Stimulated activated CD4-positive, alpha-beta T cell treated with anti-CD3 and anti-CD28 coated beads, Interleukin-4, amount 100 ng/mL, for 4 hours (primary cell): ENCODE measurements around the gene REPIN1.

Experiments
- DNase-seq, 2 experiments: peaks; one replicate each; pipeline ENCODE4 v3.0.0-alpha.2; 2020

REPIN1 gene

GRCh38 chr7:150337659-150338081 is 31.0 kb upstream of the REPIN1 start:
- DNase-seq, result no peak

GRCh38 chr7:150338166-150338829 is 30.3 kb upstream of the REPIN1 start:
- DNase-seq, result no peak

GRCh38 chr7:150339409-150339809 is 29.2 kb upstream of the REPIN1 start:
- DNase-seq, result no peak

GRCh38 chr7:150340024-150340749 is 28.4 kb upstream of the REPIN1 start:
- no peak for DNase-seq

- no peak for DNase-seq
Observed at GRCh38 chr7:150340875-150341262, 27.8 kb upstream of the REPIN1 start.

- DNase-seq, result no peak
Observed at GRCh38 chr7:150341263-150342120, 27.1 kb upstream of the REPIN1 start, which contains the start of gene RARRES2. RARRES2 (minus strand) TSS chr7:150341629; CDS start chr7:150340609, 1,020 bp downstream.

GRCh38 chr7:150342121-150342408 is 26.6 kb upstream of the REPIN1 start:
- DNase-seq, result no peak

GRCh38 chr7:150343225-150343624 is 25.4 kb upstream of the REPIN1 start:
- no peak for DNase-seq

GRCh38 chr7:150344299-150344698 is 24.3 kb upstream of the REPIN1 start:
- no peak for DNase-seq

GRCh38 chr7:150345012-150345411 is 23.6 kb upstream of the REPIN1 start:
- DNase-seq, result no peak

- no peak for DNase-seq
Observed at GRCh38 chr7:150346922-150347321, 21.7 kb upstream of the REPIN1 start.

- DNase-seq, result no peak
Observed at GRCh38 chr7:150351587-150352194, 16.9 kb upstream of the REPIN1 start.

GRCh38 chr7:150355666-150356059 is 13.0 kb upstream of the REPIN1 start:
- DNase-seq, result no peak

GRCh38 chr7:150356265-150356897 is 12.2 kb upstream of the REPIN1 start:
- no peak for DNase-seq

GRCh38 chr7:150357270-150357669 is 11.4 kb upstream of the REPIN1 start:
- DNase-seq, result peak; percentile 49 to 73

- no peak for DNase-seq
Observed at GRCh38 chr7:150357771-150358427, 10.7 kb upstream of the REPIN1 start.

GRCh38 chr7:150358433-150358832 is 10.2 kb upstream of the REPIN1 start:
- no peak for DNase-seq

- DNase-seq, result no peak
Observed at GRCh38 chr7:150358988-150359621, 9.5 kb upstream of the REPIN1 start.

GRCh38 chr7:150359622-150360362 is 8.8 kb upstream of the REPIN1 start:
- no peak for DNase-seq

- DNase-seq, result no peak
Observed at GRCh38 chr7:150360363-150361058, 8.1 kb upstream of the REPIN1 start.
